ENCODE measurements around the gene SMIM44. TPM values are rescaled to one million over a fixed set of nuclear protein-coding genes. Genes with fewer than 3 reads are reported as not detected.

SMIM44 gene
- total and polyA plus RNA-seq, 9 of the 15 experiments (the other 6 are each of a cell fraction or from before 2014, with no cell fraction given): not detected

- TF ChIP-seq ZNF609 (CRISPR knock-in tag; IDR thresholded peaks at IDR 0.05; ENCODE audit: borderline replicate concordance) (no peak), ZNF507 (tag; conservative IDR thresholded peaks at IDR 0.05) (no peak), ZNF644 (tag; IDR thresholded peaks at IDR 0.05; ENCODE audit: low read depth) (peak; percentile 90), ZC3H11A (IDR thresholded peaks at IDR 0.05; ENCODE audit: low read depth, low read length) (peak; percentile 68; the same call in 1 of the 2 replicates), MEF2D (tag; conservative IDR thresholded peaks at IDR 0.05; ENCODE audit: low read depth) (no peak), TEAD1 (CRISPR knock-in tag; IDR thresholded peaks at IDR 0.05) (peak; percentile 44 to 59; a peak in 1 of 4 replicates), ZNF764 (CRISPR knock-in tag; IDR thresholded peaks at IDR 0.05; ENCODE audit: low read depth) (no peak), PREB (CRISPR knock-in tag; IDR thresholded peaks at IDR 0.05) (0 out of 2 replicates have a peak, but pooled peaks have one; percentile 62), PHF21A (IDR thresholded peaks at IDR 0.05; ENCODE audit: borderline replicate concordance, low read depth) (no peak), REST (IDR thresholded peaks at IDR 0.05; ENCODE audit: borderline replicate concordance) (no peak), REST (CRISPR knock-in tag; IDR thresholded peaks at IDR 0.05; ENCODE audit: low read depth) (0 out of 2 replicates have a peak, but pooled peaks have one; percentile 42)
Observed at GRCh38 chr19:3434630-3435553, 48.3 kb downstream of the SMIM44 start (continued).

Measured in K562 (cell line).